Chondrocyte (in vitro differentiated cells): ENCODE results near the gene ERCC6. TPM values are rescaled to one million over a fixed set of nuclear protein-coding genes. Genes with fewer than 3 reads are reported as not detected.

Experiments used
- DNase-seq: peaks from one replicate; pipeline ENCODE4 v3.0.0; 2021; ENCODE audit warnings: mixed read lengths, low spot score
- H3K27ac Mint-ChIP-seq: one replicate; pipeline ENCODE4 v1.8.0; 2021; ENCODE audit warnings: mild to moderate bottlenecking, moderate library complexity, mixed read lengths; ENCODE audit not compliant: unreplicated experiment
- H3K27me3 Mint-ChIP-seq: 2 replicates; pipeline ENCODE4 v1.8.0; 2021; ENCODE audit warnings: low read depth, mixed read lengths
- H3K36me3 Mint-ChIP-seq: 2 replicates; pipeline ENCODE4 v1.8.0; 2021; ENCODE audit warnings: low read depth, mixed read lengths
- H3K4me1 Mint-ChIP-seq: 2 replicates; pipeline ENCODE4 v1.8.0; 2021; ENCODE audit warnings: low read depth, mild to moderate bottlenecking, mixed read lengths
- H3K4me3 Mint-ChIP-seq: one replicate; pipeline ENCODE4 v1.8.0; 2021; ENCODE audit warnings: mild to moderate bottlenecking, moderate library complexity, mixed read lengths; ENCODE audit not compliant: unreplicated experiment
- H3K9me3 Mint-ChIP-seq: 2 replicates; pipeline ENCODE4 v1.8.0; 2021; ENCODE audit warnings: low read depth, mixed read lengths
- long read RNA-seq: library from polyadenylated mRNA; stranded (forward); transcript quantifications from one replicate; pipeline ENCODE4 v2.0.0, GENCODE V29; 2021
- total RNA-seq: library from RNA; stranded (reverse); gene quantifications from 3 replicates; pipeline ENCODE4 v1.2.1, GENCODE V29; 2021
- TF ChIP-seq, protein P1 (sequence below): fragments of 200-600 bp; sonication (generic); IDR thresholded peaks from 2 replicates; pipeline ENCODE4 v1.5.0; 2021; ENCODE audit warnings: antibody characterized with exemption, mild to moderate bottlenecking, moderate library complexity

Gene ERCC6
- total RNA-seq = 40.2 to 79.8 TPM (median 41.5 TPM) in 3 replicates
- long read RNA-seq, full-length matches to known transcripts = 13 of 28 reads
- long read RNA-seq, partial matches to known transcripts = 5 of 28 reads
- long read RNA-seq, other reads (novel, unspliced or antisense) = 10 of 28 reads

DNA sequence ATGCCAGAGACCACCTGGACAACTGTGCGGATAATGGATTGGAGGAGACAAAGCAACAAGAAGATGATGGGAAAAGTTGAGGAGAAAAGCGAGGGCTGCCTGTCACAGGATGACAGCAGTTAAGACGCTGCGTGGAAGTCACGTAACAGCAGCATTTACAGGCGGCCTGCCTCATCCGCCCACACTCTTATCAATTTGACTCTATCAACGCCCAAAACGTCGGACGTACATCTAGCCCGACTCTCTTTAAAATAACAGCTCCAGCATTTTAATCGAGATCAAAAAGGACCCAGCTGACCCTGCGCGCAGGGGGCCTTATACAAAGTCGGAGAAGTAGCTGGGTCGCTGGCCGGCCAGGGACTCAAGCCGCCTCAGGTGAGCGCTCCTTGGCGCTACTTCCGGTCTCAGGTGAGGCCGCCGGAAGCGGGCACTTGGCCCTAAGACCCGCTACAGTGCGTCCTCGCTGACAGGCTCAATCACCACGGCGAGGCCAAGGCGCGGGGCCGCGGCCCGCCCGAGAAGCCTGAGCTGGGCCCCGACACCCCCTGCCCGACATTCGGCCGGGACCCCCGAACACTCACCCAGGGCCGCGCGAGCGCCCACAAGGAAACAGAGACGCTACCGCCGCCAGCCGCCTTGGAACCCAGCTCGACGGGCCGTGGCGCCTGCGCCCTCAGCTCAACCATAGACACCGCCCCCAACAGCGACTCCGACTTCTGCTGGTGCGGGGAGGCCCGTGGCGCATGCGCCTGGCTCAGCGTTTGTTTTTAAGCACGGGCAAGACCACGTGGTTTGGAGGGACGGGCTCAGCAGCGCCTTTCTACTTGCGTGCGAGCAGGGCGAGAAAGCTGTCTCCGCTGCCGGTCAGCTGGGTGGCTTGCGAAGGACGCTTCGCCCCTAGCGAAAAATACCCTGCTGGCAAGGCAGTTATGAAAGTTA, at the start of gene ERCC6:
TSS of gene ERCC6 (minus strand) at position 741 of the 939 bp plus-strand sequence.
- Mint-ChIP-seq H3K4me3 (peak within 1 kb of the TSS; percentile 81), H3K27ac (peak within 1 kb of the TSS; percentile 99), H3K27me3 (no peaks in the 10 kb centered on the region), H3K36me3 (peaks cover 2% of the 10 kb centered on the region), H3K9me3 (no peaks in the 10 kb centered on the region), H3K4me1 (peaks cover 54% of the 10 kb centered on the region)
- TF ChIP-seq, protein P1, sequence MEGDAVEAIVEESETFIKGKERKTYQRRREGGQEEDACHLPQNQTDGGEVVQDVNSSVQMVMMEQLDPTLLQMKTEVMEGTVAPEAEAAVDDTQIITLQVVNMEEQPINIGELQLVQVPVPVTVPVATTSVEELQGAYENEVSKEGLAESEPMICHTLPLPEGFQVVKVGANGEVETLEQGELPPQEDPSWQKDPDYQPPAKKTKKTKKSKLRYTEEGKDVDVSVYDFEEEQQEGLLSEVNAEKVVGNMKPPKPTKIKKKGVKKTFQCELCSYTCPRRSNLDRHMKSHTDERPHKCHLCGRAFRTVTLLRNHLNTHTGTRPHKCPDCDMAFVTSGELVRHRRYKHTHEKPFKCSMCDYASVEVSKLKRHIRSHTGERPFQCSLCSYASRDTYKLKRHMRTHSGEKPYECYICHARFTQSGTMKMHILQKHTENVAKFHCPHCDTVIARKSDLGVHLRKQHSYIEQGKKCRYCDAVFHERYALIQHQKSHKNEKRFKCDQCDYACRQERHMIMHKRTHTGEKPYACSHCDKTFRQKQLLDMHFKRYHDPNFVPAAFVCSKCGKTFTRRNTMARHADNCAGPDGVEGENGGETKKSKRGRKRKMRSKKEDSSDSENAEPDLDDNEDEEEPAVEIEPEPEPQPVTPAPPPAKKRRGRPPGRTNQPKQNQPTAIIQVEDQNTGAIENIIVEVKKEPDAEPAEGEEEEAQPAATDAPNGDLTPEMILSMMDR = no peak
- DNase-seq = peak; percentile 100

DNA sequence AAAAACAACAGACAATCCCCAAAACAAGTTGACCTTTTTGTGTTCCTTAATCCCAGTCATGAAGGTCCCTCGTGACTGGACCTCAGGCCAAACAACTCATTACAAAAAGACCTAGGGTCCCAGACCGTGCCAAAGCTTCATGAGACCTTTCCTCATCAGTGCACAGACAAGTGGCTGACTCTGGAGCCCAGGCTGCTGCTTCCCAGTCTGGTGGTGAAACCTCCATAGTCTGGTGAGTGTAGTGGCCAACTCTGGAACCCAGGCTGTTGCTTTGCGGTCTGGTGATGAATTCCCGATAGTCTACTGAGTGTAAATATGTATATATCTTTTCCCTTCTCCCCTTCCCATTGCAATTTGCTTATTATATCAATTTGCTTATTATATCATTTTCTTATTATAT, 49.1 kb upstream of the ERCC6 start:
- DNase-seq = no peak
- H3K9me3 Mint-ChIP-seq = peaks cover 2% of the 10 kb centered on the region
- TF ChIP-seq, protein P1 = no peak
- H3K27ac Mint-ChIP-seq = no peak overlapping the region
- H3K27me3 Mint-ChIP-seq = no peaks in the 10 kb centered on the region
- H3K36me3 Mint-ChIP-seq = no peaks in the 10 kb centered on the region
- peaks cover 17% of the 10 kb centered on the region for H3K4me1 Mint-ChIP-seq
- H3K4me3 Mint-ChIP-seq = no peak overlapping the region

DNA sequence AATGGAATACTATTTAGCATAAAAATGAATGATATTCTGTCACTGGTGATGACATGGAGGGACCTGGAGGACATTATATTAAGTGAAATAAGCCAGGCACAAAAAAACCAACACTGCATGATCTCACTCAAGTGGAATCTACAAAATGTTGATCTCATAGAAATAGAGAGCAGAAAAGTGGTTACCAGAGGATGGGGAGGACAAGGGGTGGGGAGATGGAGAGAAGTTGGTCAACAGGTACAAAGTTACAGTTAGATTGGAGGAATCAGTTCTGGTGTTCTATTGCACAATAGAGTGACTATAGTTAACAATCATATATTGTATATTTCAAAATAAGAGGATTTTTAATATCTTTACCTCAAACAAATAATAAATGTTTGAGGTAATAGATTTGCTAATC, 46.5 kb upstream of the ERCC6 start:
- peaks cover 16% of the 10 kb centered on the region for H3K4me1 Mint-ChIP-seq
- DNase-seq = no peak
- TF ChIP-seq, protein P1 = no peak
- H3K36me3 Mint-ChIP-seq = no peaks in the 10 kb centered on the region
- H3K9me3 Mint-ChIP-seq = peaks cover 2% of the 10 kb centered on the region
- no peak overlapping the region for H3K27ac Mint-ChIP-seq
- no peak overlapping the region for H3K4me3 Mint-ChIP-seq
- no peaks in the 10 kb centered on the region for H3K27me3 Mint-ChIP-seq

DNA sequence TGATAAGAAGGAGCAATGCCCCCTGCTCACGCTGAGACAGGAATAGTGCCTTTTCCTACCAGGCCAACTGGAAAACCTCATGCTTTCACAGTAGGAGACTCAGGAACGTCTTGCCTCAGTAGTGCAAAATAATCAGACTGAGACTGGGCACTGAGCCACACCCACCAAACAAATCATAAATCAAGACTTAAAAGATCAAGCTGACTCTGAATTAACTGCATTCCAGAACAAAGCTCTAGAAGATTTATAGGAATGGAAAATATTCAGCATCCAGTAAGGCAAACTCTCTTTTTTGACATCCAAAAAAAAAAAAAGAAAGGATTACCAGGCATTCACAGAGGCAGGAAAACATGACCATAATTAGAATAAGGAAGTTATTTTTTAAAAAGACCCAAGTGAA, 40.7 kb upstream of the ERCC6 start:
- H3K27ac Mint-ChIP-seq = no peak overlapping the region
- H3K4me3 Mint-ChIP-seq = no peak overlapping the region
- peaks cover 21% of the 10 kb centered on the region for H3K4me1 Mint-ChIP-seq
- no peak for DNase-seq
- H3K27me3 Mint-ChIP-seq = no peaks in the 10 kb centered on the region
- H3K9me3 Mint-ChIP-seq = peaks cover 10% of the 10 kb centered on the region
- H3K36me3 Mint-ChIP-seq = peaks cover 2% of the 10 kb centered on the region
- TF ChIP-seq, protein P1 = no peak

DNA sequence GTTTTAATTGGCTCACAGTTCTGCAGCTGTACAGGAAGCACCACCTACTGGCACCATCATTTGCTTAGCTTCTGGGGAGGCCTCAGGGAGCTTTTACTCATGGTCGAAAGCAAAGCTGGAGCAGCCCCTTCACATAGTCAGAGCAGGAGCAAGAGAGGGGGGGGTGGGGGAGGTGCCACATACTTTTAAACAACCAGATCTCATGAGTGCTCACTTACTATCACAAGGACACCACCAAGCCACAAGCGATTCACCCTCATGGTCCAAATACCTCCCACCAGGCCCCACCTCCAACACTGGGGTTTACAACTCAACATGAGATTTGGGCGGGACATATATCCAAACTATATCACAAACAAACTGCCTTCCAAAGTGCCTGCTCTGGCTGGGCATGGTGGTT, 39.5 kb upstream of the ERCC6 start:
- TF ChIP-seq, protein P1 = no peak
- Mint-ChIP-seq H3K27me3 (no peaks in the 10 kb centered on the region), H3K4me1 (peaks cover 14% of the 10 kb centered on the region), H3K4me3 (no peak overlapping the region), H3K9me3 (peaks cover 10% of the 10 kb centered on the region), H3K36me3 (peaks cover 2% of the 10 kb centered on the region), H3K27ac (no peak overlapping the region)
- no peak for DNase-seq
